K562 (cell line): ENCODE data around the gene BTF3L4. TPM values are rescaled to one million over a fixed set of nuclear protein-coding genes. Genes with fewer than 3 reads are reported as not detected.

Experiments used
- ARNT ChIP-seq, 2 experiments: fragments of 450-650 bp; IDR thresholded peaks; 2 replicates each; pipeline ENCODE4 v1.6.1; 2016; ENCODE audit warnings: mild to moderate bottlenecking in 1 of 2
- BHLHE40 ChIP-seq: IDR thresholded peaks from 2 replicates; pipeline ENCODE4 v1.6.1; 2011; ENCODE audit warnings: low read length, improper control_type of control experiment
- CHCHD3 ChIP-seq: fragments of 250-450 bp; sonication (Bioruptor Pico); IDR thresholded peaks from 2 replicates; pipeline ENCODE4 v2.1.2; 2022; ENCODE audit warnings: mild to moderate bottlenecking
- ERF ChIP-seq: fragments of 450-650 bp; formaldehyde crosslinking; IDR thresholded peaks from 2 replicates; pipeline ENCODE4 v1.4.0; 2020; ENCODE audit warnings: mild to moderate bottlenecking, mixed read lengths
- EZH2 ChIP-seq: IDR thresholded peaks from 2 replicates; pipeline ENCODE4 v1.6.1; 2012; ENCODE audit warnings: low read depth, mild to moderate bottlenecking, inconsistent platforms, low read length, borderline replicate concordance
- FIP1L1 ChIP-seq: fragments of 200-400 bp; formaldehyde crosslinking; IDR thresholded peaks from 2 replicates; pipeline ENCODE4 v1.6.1; 2018; ENCODE audit warnings: mild to moderate bottlenecking, low read depth, low read length; ENCODE audit not compliant: poor library complexity, severe bottlenecking
- HIVEP1 ChIP-seq: fragments of 250-450 bp; sonication (Bioruptor Pico); IDR thresholded peaks from 2 replicates; pipeline ENCODE4 v1.4.0; 2020; ENCODE audit warnings: mild to moderate bottlenecking
- KLF6 ChIP-seq: fragments of 250-450 bp; sonication (Bioruptor Pico); IDR thresholded peaks from 2 replicates; pipeline ENCODE4 v1.4.0; 2020; ENCODE audit warnings: mild to moderate bottlenecking, moderate library complexity, borderline replicate concordance
- PHTF2 ChIP-seq: fragments of 250-450 bp; sonication (Bioruptor Pico); IDR thresholded peaks from 2 replicates; pipeline ENCODE4 v1.5.0; 2021; ENCODE audit warnings: mild to moderate bottlenecking
- SMARCB1 ChIP-seq: IDR thresholded peaks from 2 replicates; pipeline ENCODE4 v1.6.1; 2011; ENCODE audit warnings: improper control_type of control experiment, low read depth; ENCODE audit not compliant: insufficient read length
- TEAD4 ChIP-seq, 2 experiments: sonication (generic) in 1 of 2; formaldehyde crosslinking in 1 of 2; IDR thresholded peaks; 2 replicates each; pipeline versions ENCODE4 v1.6.1 to v1.8.0; 2012 to 2022; ENCODE audit warnings: borderline replicate concordance in 1 of 2, inconsistent platforms in 1 of 2, low read length in 1 of 2, mild to moderate bottlenecking in 1 of 2, missing genetic modification reagents in 1 of 2
- ZNF143 ChIP-seq: sonication (generic); formaldehyde crosslinking; IDR thresholded peaks from 2 replicates; pipeline ENCODE4 v1.9.0; 2022; ENCODE audit warnings: mild to moderate bottlenecking, missing genetic modification reagents
- polyA plus RNA-seq, 8 experiments: library from polyadenylated mRNA; depleted of rRNA in 4 of 8; stranded (reverse) in 5 of 8; unstranded in 3 of 8; fragments of >200 nt; fragmentation: Nextera tagmentation in 2 of 8; fragmentation: Illumina TruSeq in 1 of 8; extraction: Ambion mirVana in 2 of 8; extraction: Trizol in 1 of 8; gene quantifications; 2 replicates each; pipeline versions ENCODE4 v1.2.1 to v1.2.3, GENCODE V29; 2011 to 2014; ENCODE audit warnings: inconsistent platforms in 1 of 8, missing spikeins in 1 of 8
- total RNA-seq, 7 experiments: library from RNA; depleted of rRNA in 6 of 7; stranded (reverse); fragments of >200 nt in 6 of 7; fragmentation: Illumina TruSeq in 2 of 7; extraction: Trizol in 2 of 7; gene quantifications; 2 replicates each; pipeline versions ENCODE4 v1.2.1 to v1.2.3, GENCODE V29; 2011 to 2021; ENCODE audit warnings: low replicate concordance in 1 of 7
- TF ChIP-seq, protein P1 (sequence below): fragments of 200-800 bp; sonication (Bioruptor generic); IDR thresholded peaks from 2 replicates; pipeline ENCODE4 v1.6.1; 2017; ENCODE audit warnings: missing genetic modification characterization, missing compliant biosample characterization
- TF ChIP-seq, protein P2 (sequence below), 2 experiments: fragments of 450-650 bp in 1 of 2; sonication (generic) in 1 of 2; formaldehyde crosslinking; conservative IDR thresholded peaks; 2 replicates each; pipeline versions ENCODE4 v1.4.0 to v1.8.1; 2020 to 2022; ENCODE audit warnings: mild to moderate bottlenecking in 1 of 2, missing genetic modification reagents in 1 of 2
- TF ChIP-seq, protein P3 (sequence below): fragments of 450-650 bp; formaldehyde crosslinking; IDR thresholded peaks from 2 replicates; pipeline ENCODE4 v1.4.0; 2022; ENCODE audit warnings: missing genetic modification characterization
- TF ChIP-seq, protein P4 (sequence below): fragments of 450-650 bp; formaldehyde crosslinking; IDR thresholded peaks from 2 replicates; pipeline ENCODE4 v1.4.0; 2022; ENCODE audit warnings: missing genetic modification characterization
- TF ChIP-seq, protein P5 (sequence below): sonication (generic); formaldehyde crosslinking; IDR thresholded peaks from 2 replicates; pipeline ENCODE4 v1.8.0; 2022; ENCODE audit warnings: mild to moderate bottlenecking, missing genetic modification reagents

BTF3L4 gene
- total and polyA plus RNA-seq, 9 of the 15 experiments (the other 6 are each of a cell fraction or from before 2014, with no cell fraction given): 40.1 to 106 (median 88.8) TPM

DNA sequence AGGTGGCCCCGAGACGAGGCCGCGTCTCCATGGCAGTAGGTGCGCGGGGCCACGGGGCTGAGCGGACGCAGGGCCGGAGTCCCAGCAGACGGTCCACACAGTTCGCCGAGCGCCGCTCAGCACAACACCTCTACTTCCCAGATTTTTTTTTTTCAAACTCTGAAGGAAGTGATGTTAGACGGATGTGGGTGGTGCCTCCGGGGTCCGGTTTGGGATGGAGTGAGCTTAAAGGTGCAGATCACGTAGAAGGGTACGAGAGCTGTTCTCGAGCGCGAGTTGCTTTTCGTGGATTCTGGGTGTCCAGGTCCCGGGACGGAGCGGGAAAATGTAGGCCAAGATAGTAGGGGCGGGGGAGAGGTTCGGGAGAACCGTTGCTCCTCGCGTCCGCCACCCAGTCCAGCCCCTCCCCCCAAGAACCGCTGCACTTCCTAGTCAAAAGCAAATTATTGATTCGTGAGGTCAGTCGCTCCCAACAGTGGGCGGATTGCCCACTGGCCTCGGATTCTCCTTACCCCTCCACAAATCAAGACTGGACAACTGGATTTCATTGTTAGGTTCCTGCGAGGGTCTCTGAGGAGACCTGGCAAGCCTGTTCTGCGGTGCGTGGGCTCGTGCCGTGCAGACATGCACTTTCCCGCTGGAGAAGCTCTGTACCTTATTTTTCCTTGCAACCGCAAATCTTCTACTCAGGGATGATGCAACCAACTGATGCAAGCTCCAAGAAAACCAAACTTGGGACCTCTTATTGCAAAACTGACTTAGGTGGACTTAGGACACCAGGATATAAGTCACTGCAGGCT is 829 bp upstream of the BTF3L4 start, which contains the start of gene TXNDC12 (continued):
- TF ChIP-seq, protein P1, sequence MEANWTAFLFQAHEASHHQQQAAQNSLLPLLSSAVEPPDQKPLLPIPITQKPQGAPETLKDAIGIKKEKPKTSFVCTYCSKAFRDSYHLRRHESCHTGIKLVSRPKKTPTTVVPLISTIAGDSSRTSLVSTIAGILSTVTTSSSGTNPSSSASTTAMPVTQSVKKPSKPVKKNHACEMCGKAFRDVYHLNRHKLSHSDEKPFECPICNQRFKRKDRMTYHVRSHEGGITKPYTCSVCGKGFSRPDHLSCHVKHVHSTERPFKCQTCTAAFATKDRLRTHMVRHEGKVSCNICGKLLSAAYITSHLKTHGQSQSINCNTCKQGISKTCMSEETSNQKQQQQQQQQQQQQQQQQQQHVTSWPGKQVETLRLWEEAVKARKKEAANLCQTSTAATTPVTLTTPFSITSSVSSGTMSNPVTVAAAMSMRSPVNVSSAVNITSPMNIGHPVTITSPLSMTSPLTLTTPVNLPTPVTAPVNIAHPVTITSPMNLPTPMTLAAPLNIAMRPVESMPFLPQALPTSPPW: peak; percentile 62
- TF ChIP-seq HIVEP1 (peak; percentile 2; the same call in 1 of the 2 replicates), EZH2 (no peak), CHCHD3 (CRISPR knock-in tag) (0 out of 2 replicates have a peak, but pooled peaks have one; percentile 5), KLF6 (CRISPR knock-in tag) (0 out of 2 replicates have a peak, but pooled peaks have one; percentile 42), ZNF143 (no peak), ERF (CRISPR knock-in tag) (no peak), TEAD4 (IDR thresholded peaks at IDR 0.05; ENCODE audit: low read length) (no peak), TEAD4 (CRISPR knock-in tag; IDR thresholded peaks at IDR 0.05; ENCODE audit: borderline replicate concordance) (no peak), SMARCB1 (no peak), ARNT (IDR thresholded peaks at IDR 0.05) (peak in 1 of 2 experiments; percentile 84; a peak in 1 of 4 replicates), PHTF2 (no peak), BHLHE40 (0 out of 2 replicates have a peak, but pooled peaks have one; percentile 15), FIP1L1 (peak; percentile 57)
- TF ChIP-seq, protein P2, sequence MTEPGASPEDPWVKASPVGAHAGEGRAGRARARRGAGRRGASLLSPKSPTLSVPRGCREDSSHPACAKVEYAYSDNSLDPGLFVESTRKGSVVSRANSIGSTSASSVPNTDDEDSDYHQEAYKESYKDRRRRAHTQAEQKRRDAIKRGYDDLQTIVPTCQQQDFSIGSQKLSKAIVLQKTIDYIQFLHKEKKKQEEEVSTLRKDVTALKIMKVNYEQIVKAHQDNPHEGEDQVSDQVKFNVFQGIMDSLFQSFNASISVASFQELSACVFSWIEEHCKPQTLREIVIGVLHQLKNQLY (CRISPR knock-in tag; conservative IDR thresholded peaks at IDR 0.05): peak; percentile 17 to 38; a peak in 1 of 4 replicates
- TF ChIP-seq, protein P3, sequence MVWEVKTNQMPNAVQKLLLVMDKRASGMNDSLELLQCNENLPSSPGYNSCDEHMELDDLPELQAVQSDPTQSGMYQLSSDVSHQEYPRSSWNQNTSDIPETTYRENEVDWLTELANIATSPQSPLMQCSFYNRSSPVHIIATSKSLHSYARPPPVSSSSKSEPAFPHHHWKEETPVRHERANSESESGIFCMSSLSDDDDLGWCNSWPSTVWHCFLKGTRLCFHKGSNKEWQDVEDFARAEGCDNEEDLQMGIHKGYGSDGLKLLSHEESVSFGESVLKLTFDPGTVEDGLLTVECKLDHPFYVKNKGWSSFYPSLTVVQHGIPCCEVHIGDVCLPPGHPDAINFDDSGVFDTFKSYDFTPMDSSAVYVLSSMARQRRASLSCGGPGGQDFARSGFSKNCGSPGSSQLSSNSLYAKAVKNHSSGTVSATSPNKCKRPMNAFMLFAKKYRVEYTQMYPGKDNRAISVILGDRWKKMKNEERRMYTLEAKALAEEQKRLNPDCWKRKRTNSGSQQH (CRISPR knock-in tag): peak; percentile 30; the same call in 1 of the 2 replicates
- TF ChIP-seq, protein P4, sequence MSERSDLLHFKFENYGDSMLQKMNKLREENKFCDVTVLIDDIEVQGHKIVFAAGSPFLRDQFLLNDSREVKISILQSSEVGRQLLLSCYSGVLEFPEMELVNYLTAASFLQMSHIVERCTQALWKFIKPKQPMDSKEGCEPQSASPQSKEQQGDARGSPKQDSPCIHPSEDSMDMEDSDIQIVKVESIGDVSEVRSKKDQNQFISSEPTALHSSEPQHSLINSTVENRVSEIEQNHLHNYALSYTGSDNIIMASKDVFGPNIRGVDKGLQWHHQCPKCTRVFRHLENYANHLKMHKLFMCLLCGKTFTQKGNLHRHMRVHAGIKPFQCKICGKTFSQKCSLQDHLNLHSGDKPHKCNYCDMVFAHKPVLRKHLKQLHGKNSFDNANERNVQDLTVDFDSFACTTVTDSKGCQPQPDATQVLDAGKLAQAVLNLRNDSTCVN (CRISPR knock-in tag): no peak
- TF ChIP-seq, protein P5, sequence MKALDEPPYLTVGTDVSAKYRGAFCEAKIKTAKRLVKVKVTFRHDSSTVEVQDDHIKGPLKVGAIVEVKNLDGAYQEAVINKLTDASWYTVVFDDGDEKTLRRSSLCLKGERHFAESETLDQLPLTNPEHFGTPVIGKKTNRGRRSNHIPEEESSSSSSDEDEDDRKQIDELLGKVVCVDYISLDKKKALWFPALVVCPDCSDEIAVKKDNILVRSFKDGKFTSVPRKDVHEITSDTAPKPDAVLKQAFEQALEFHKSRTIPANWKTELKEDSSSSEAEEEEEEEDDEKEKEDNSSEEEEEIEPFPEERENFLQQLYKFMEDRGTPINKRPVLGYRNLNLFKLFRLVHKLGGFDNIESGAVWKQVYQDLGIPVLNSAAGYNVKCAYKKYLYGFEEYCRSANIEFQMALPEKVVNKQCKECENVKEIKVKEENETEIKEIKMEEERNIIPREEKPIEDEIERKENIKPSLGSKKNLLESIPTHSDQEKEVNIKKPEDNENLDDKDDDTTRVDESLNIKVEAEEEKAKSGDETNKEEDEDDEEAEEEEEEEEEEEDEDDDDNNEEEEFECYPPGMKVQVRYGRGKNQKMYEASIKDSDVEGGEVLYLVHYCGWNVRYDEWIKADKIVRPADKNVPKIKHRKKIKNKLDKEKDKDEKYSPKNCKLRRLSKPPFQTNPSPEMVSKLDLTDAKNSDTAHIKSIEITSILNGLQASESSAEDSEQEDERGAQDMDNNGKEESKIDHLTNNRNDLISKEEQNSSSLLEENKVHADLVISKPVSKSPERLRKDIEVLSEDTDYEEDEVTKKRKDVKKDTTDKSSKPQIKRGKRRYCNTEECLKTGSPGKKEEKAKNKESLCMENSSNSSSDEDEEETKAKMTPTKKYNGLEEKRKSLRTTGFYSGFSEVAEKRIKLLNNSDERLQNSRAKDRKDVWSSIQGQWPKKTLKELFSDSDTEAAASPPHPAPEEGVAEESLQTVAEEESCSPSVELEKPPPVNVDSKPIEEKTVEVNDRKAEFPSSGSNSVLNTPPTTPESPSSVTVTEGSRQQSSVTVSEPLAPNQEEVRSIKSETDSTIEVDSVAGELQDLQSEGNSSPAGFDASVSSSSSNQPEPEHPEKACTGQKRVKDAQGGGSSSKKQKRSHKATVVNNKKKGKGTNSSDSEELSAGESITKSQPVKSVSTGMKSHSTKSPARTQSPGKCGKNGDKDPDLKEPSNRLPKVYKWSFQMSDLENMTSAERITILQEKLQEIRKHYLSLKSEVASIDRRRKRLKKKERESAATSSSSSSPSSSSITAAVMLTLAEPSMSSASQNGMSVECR (CRISPR knock-in tag): 0 out of 2 replicates have a peak, but pooled peaks have one; percentile 66
